ENCODE measurements around the gene TTLL4.
A peak's percentile ranks its signal among the peaks of the same experiment; 100 is the strongest.

TTLL4 gene

GRCh38 chr2:218708086-218708485 is 2.5 kb upstream of the TTLL4 start:
- H3K27ac ChIP-seq, result no peak overlapping the region
- H3K4me3 ChIP-seq (ENCODE audit: low read depth, low read length), result no peak overlapping the region
- no peak for TF ChIP-seq CTCF (IDR thresholded peaks at IDR 0.05; ENCODE audit: low read depth, low read length)
- H3K9me3 ChIP-seq (ENCODE audit: severe bottlenecking), result no peaks in the 10 kb centered on the region
- DNase-seq, result no peak
- H3K36me3 ChIP-seq, result peaks cover 3% of the 10 kb centered on the region; the same call in 1 of the 2 replicates
- H3K27me3 ChIP-seq (ENCODE audit: insufficient read depth, low read depth, severe bottlenecking), result no peaks in the 10 kb centered on the region

- Histone ChIP-seq H3K9me3 (ENCODE audit: severe bottlenecking) (no peaks in the 10 kb centered on the region), H3K27ac (no peak overlapping the region), H3K27me3 (ENCODE audit: insufficient read depth, low read depth, severe bottlenecking) (no peaks in the 10 kb centered on the region), H3K36me3 (peaks cover 4% of the 10 kb centered on the region; the same call in 1 of the 2 replicates), H3K4me3 (ENCODE audit: low read depth, low read length) (no peak overlapping the region)
- TF ChIP-seq CTCF (IDR thresholded peaks at IDR 0.05; ENCODE audit: low read depth, low read length), result no peak
- DNase-seq, result no peak
Measured at GRCh38 chr2:218709908-218710307, 727 bp upstream of the TTLL4 start.

- H3K27me3 ChIP-seq (ENCODE audit: insufficient read depth, low read depth, severe bottlenecking), result no peaks in the 10 kb centered on the region
- H3K36me3 ChIP-seq, result peaks cover 8% of the 10 kb centered on the region
- no peak overlapping the region; the same call in 1 of the 2 replicates for H3K4me3 ChIP-seq (ENCODE audit: low read depth, low read length)
- no peaks in the 10 kb centered on the region for H3K9me3 ChIP-seq (ENCODE audit: severe bottlenecking)
- peak overlapping the region; percentile 38; the same call in 1 of the 2 replicates for H3K27ac ChIP-seq
- TF ChIP-seq CTCF (IDR thresholded peaks at IDR 0.05; ENCODE audit: low read depth, low read length), result no peak
- no peak for DNase-seq
Measured at GRCh38 chr2:218710334-218710686, 325 bp upstream of the TTLL4 start.

- H3K27ac ChIP-seq, result peak overlapping the region; percentile 82
- no peak for DNase-seq
Measured at GRCh38 chr2:218711550-218711929, 905 bp downstream of the TTLL4 start.

GRCh38 chr2:218713922-218714321 is 3.3 kb downstream of the TTLL4 start:
- no peak for TF ChIP-seq CTCF (IDR thresholded peaks at IDR 0.05; ENCODE audit: low read depth, low read length)
- Histone ChIP-seq H3K9me3 (ENCODE audit: severe bottlenecking) (no peaks in the 10 kb centered on the region), H3K4me3 (ENCODE audit: low read depth, low read length) (no peak overlapping the region), H3K27ac (no peak overlapping the region), H3K36me3 (peaks cover 29% of the 10 kb centered on the region), H3K27me3 (ENCODE audit: insufficient read depth, low read depth, severe bottlenecking) (no peaks in the 10 kb centered on the region)
- DNase-seq, result no peak

More at GRCh38 chr2:218711550-218711929, 905 bp downstream of the TTLL4 start:
- Histone ChIP-seq H3K27me3 (ENCODE audit: insufficient read depth, low read depth, severe bottlenecking) (no peaks in the 10 kb centered on the region), H3K9me3 (ENCODE audit: severe bottlenecking) (no peaks in the 10 kb centered on the region), H3K4me3 (ENCODE audit: low read depth, low read length) (peak overlapping the region; percentile 87), H3K36me3 (peaks cover 20% of the 10 kb centered on the region)
- no peak for TF ChIP-seq CTCF (IDR thresholded peaks at IDR 0.05; ENCODE audit: low read depth, low read length)

- Histone ChIP-seq H3K4me3 (ENCODE audit: low read depth, low read length) (no peak overlapping the region), H3K36me3 (peaks cover 26% of the 10 kb centered on the region), H3K9me3 (ENCODE audit: severe bottlenecking) (no peaks in the 10 kb centered on the region), H3K27ac (no peak overlapping the region), H3K27me3 (ENCODE audit: insufficient read depth, low read depth, severe bottlenecking) (no peaks in the 10 kb centered on the region)
- TF ChIP-seq CTCF (IDR thresholded peaks at IDR 0.05; ENCODE audit: low read depth, low read length), result no peak
- DNase-seq, result no peak
Measured at GRCh38 chr2:218716070-218716469, 5.4 kb downstream of the TTLL4 start.

Data from WERI-Rb-1 (cell line).